K562 (cell line): ENCODE results near the gene MCM6. TPM values are rescaled to one million over a fixed set of nuclear protein-coding genes. Genes with fewer than 3 reads are reported as not detected.

Experiments used
- ATAC-seq: fragments of 200-7000 bp; cut with Tn5 transposase; 3 replicates; pipeline ENCODE4 v1.9.1; 2020; ENCODE audit warnings: moderate library complexity
- BruUV-seq: library from RNA; stranded (reverse); fragments of 400-500 nt; replicated peaks from 2 replicates; lab custom pipeline; 2021; lab: Mats Ljungman, UMichigan
- CTCF ChIA-PET: fragments of 300-600 bp; formaldehyde crosslinking; extraction: SDS; loops from one replicate; lab custom pipeline; 2021; ENCODE audit warnings: low intra/inter-chr PET ratio; lab: Yijun Ruan, JAX
- POLR2A ChIA-PET: fragments of 300-600, 350-650 bp; sonication (Branson Sonifier 250); formaldehyde crosslinking; extraction: SDS; loops from one replicate; lab custom pipeline; 2021; ENCODE audit warnings: antibody characterized with exemption, inconsistent platforms; lab: Yijun Ruan, JAX
- DNase-seq, 4 experiments: peaks; one replicate each; pipeline versions ENCODE4 v3.0.0 to v3.0.0-alpha.2; 2011 to 2018; ENCODE audit warnings: low spot score in 3 of 4, mixed read lengths in 3 of 4; ENCODE audit errors: extremely low read depth in 1 of 4
- FAIRE-seq: peaks from 2 replicates; lab custom pipeline; 2011; peaks lifted over from hg19 to GRCh38; lab: Jason Lieb, UNC
- H2AFZ ChIP-seq: 2 replicates; pipeline ENCODE4 v1.6.0; 2011; ENCODE audit warnings: low read depth, low read length, control low read depth, inconsistent platforms
- H3K27ac ChIP-seq: fragments of 200-600 bp; 3 replicates; pipeline ENCODE4 v1.8.0; 2011; ENCODE audit warnings: low read depth, mild to moderate bottlenecking, control low read depth, inconsistent platforms, low read length, moderate library complexity, mixed read lengths; ENCODE audit errors: extremely low read depth
- H3K27me3 ChIP-seq, 2 experiments: fragments of 300-600 bp in 1 of 2; 2 replicates in 1 of 2; 3 replicates in 1 of 2; pipeline versions ENCODE4 v1.6.0 to v1.8.0; 2011; ENCODE audit warnings: inconsistent platforms in 2 of 2, low read length in 2 of 2, mild to moderate bottlenecking in 1 of 2, mixed read lengths in 1 of 2, moderate library complexity in 1 of 2; ENCODE audit not compliant: control insufficient read depth in 2 of 2, insufficient read depth in 2 of 2
- H3K36me3 ChIP-seq: fragments of 300-600 bp; 3 replicates; pipeline ENCODE4 v1.8.0; 2011; ENCODE audit warnings: mild to moderate bottlenecking, low read length, inconsistent platforms; ENCODE audit not compliant: control insufficient read depth, insufficient read depth
- H3K4me1 ChIP-seq, 2 experiments: fragments of 200-600 bp in 1 of 2; replicated peaks in 1 of 2; 2 replicates in 1 of 2; 3 replicates in 1 of 2; pipeline versions ENCODE4 v1.5.1 to v1.8.0; 2011; ENCODE audit warnings: inconsistent platforms in 2 of 2, low read length in 2 of 2, mild to moderate bottlenecking in 1 of 2, mixed read lengths in 1 of 2, moderate library complexity in 1 of 2; ENCODE audit not compliant: control insufficient read depth in 2 of 2, insufficient read depth in 2 of 2
- H3K4me2 ChIP-seq: 2 replicates; pipeline ENCODE4 v1.6.1; 2011; ENCODE audit warnings: low read length, control low read depth, inconsistent platforms, mixed read lengths; ENCODE audit not compliant: insufficient read depth
- H3K4me3 ChIP-seq: fragments of 200-600 bp; sonication (generic), shearing (Covaris generic); 2 replicates; pipeline ENCODE4 v1.5.1; 2016; ENCODE audit warnings: control low read depth, inconsistent platforms
- H3K79me2 ChIP-seq: fragments of 200-600 bp; 3 replicates; pipeline ENCODE4 v1.8.0; 2011; ENCODE audit warnings: low read length, inconsistent platforms; ENCODE audit not compliant: control insufficient read depth, insufficient read depth
- H3K9ac ChIP-seq, 2 experiments: 2 replicates each; pipeline versions ENCODE4 v1.6.0 to v1.6.1; 2011; ENCODE audit warnings: low read depth in 2 of 2, low read length in 2 of 2, control low read depth in 1 of 2, inconsistent platforms in 1 of 2, mild to moderate bottlenecking in 1 of 2, mixed read lengths in 1 of 2; ENCODE audit not compliant: insufficient read depth in 1 of 2
- H3K9me1 ChIP-seq: one replicate; pipeline ENCODE4 v1.6.0; 2011; ENCODE audit warnings: inconsistent platforms, mild to moderate bottlenecking, low read length, moderate library complexity; ENCODE audit not compliant: control insufficient read depth, insufficient read depth
- H3K9me3 ChIP-seq: replicated peaks from 2 replicates; pipeline ENCODE4 v1.5.1; 2011; ENCODE audit warnings: low read depth, low read length, inconsistent platforms; ENCODE audit not compliant: control insufficient read depth, insufficient read depth
- H4K20me1 ChIP-seq: replicated peaks from 2 replicates; pipeline ENCODE4 v1.6.1; 2011; ENCODE audit warnings: low read length, inconsistent platforms, mixed read lengths; ENCODE audit not compliant: control insufficient read depth, insufficient read depth
- BMI1 ChIP-seq: fragments of 150-350 bp; IDR thresholded peaks from 2 replicates; pipeline ENCODE4 v1.6.1; 2014; ENCODE audit warnings: low read length
- CBX2 ChIP-seq: fragments of 200-600 bp; sonication (generic); IDR thresholded peaks from one replicate; pipeline ENCODE4 v1.6.1; 2012; ENCODE audit warnings: mild to moderate bottlenecking, low read length, inconsistent platforms; ENCODE audit not compliant: insufficient read depth, poor library complexity, severe bottlenecking
- HDAC2 ChIP-seq: fragments of 450-650 bp; IDR thresholded peaks from 2 replicates; pipeline ENCODE4 v1.6.1; 2016; ENCODE audit warnings: mild to moderate bottlenecking
- IRF9 ChIP-seq: fragments of 450-650 bp; IDR thresholded peaks from 2 replicates; pipeline ENCODE4 v1.6.1; 2016; ENCODE audit warnings: missing biosample characterization, missing genetic modification characterization
- KDM5B ChIP-seq: fragments of 200-600 bp; sonication (generic); IDR thresholded peaks from 2 replicates; pipeline ENCODE4 v1.6.1; 2012; ENCODE audit warnings: low read depth, mild to moderate bottlenecking, moderate library complexity, low read length, control low read depth, inconsistent platforms; ENCODE audit not compliant: insufficient replicate concordance
- MTA1 ChIP-seq: fragments of 450-650 bp; IDR thresholded peaks from 2 replicates; pipeline ENCODE4 v1.6.1; 2017; ENCODE audit warnings: borderline replicate concordance
- PREB ChIP-seq: sonication (generic); formaldehyde crosslinking; IDR thresholded peaks from 2 replicates; pipeline ENCODE4 v1.8.1; 2023; ENCODE audit warnings: mild to moderate bottlenecking, missing genetic modification reagents
- STAT5A ChIP-seq: IDR thresholded peaks from 2 replicates; pipeline ENCODE4 v1.6.1; 2012; ENCODE audit warnings: low read length, inconsistent platforms, borderline replicate concordance
- STAT6 ChIP-seq: sonication (generic); formaldehyde crosslinking; IDR thresholded peaks from 2 replicates; pipeline ENCODE4 v1.8.1; 2023; ENCODE audit warnings: mild to moderate bottlenecking, missing genetic modification reagents
- USF2 ChIP-seq: sonication (generic); formaldehyde crosslinking; IDR thresholded peaks from 2 replicates; pipeline ENCODE4 v1.5.0; 2020; ENCODE audit warnings: missing genetic modification reagents
- VEZF1 ChIP-seq: fragments of 200-800 bp; sonication (Bioruptor generic); IDR thresholded peaks from 2 replicates; pipeline ENCODE4 v1.6.1; 2017; ENCODE audit warnings: missing genetic modification characterization, missing compliant biosample characterization
- ZBTB1 ChIP-seq: sonication (generic); formaldehyde crosslinking; IDR thresholded peaks from 2 replicates; pipeline ENCODE4 v1.8.1; 2023; ENCODE audit warnings: missing genetic modification reagents, low read depth, mild to moderate bottlenecking, borderline replicate concordance
- ZNF232 ChIP-seq: sonication (generic); formaldehyde crosslinking; IDR thresholded peaks from 2 replicates; pipeline ENCODE4 v1.8.0; 2022; ENCODE audit warnings: mild to moderate bottlenecking, missing genetic modification reagents
- ZNF280B ChIP-seq: fragments of 250-450 bp; sonication (Bioruptor Pico); IDR thresholded peaks from 2 replicates; pipeline ENCODE4 v1.5.1; 2021; ENCODE audit warnings: mild to moderate bottlenecking
- WGBS: fragments of 100-300 bp; shearing (Covaris generic); methylation state at CpG from one replicate; pipeline ENCODE4 v1.1.6; 2016; ENCODE audit warnings: low coverage, mixed read lengths; ENCODE audit not compliant: insufficient coverage; ENCODE audit errors: missing lambda C conversion rate; 5-methylcytosine and 5-hydroxymethylcytosine counted together
- in situ Hi-C: fragments of 300-500 bp; cut with MboI; formaldehyde crosslinking; loops from 4 replicates; pipeline ENCODE4 v1.15.0; 2018; ENCODE audit warnings: inconsistent platforms, mixed read lengths
- intact Hi-C: fragments of 100-400 bp; cut with micrococcal nuclease; formaldehyde crosslinking; loops from 2 replicates; pipeline ENCODE4 v1.14.2; 2022
- polyA plus RNA-seq, 8 experiments: library from polyadenylated mRNA; depleted of rRNA in 4 of 8; stranded (reverse) in 5 of 8; unstranded in 3 of 8; fragments of >200 nt; fragmentation: Nextera tagmentation in 2 of 8; fragmentation: Illumina TruSeq in 1 of 8; extraction: Ambion mirVana in 2 of 8; extraction: Trizol in 1 of 8; gene quantifications; 2 replicates each; pipeline versions ENCODE4 v1.2.1 to v1.2.3, GENCODE V29; 2011 to 2014; ENCODE audit warnings: inconsistent platforms in 1 of 8, missing spikeins in 1 of 8
- total RNA-seq, 7 experiments: library from RNA; depleted of rRNA in 6 of 7; stranded (reverse); fragments of >200 nt in 6 of 7; fragmentation: Illumina TruSeq in 2 of 7; extraction: Trizol in 2 of 7; gene quantifications; 2 replicates each; pipeline versions ENCODE4 v1.2.1 to v1.2.3, GENCODE V29; 2011 to 2021; ENCODE audit warnings: low replicate concordance in 1 of 7

Gene MCM6
- total and polyA plus RNA-seq, 9 of the 15 experiments (the other 6 are each of a cell fraction or from before 2014, with no cell fraction given) = 42.6 to 133 (median 82.4) TPM

- H3K4me3 ChIP-seq = no peak overlapping the region
- no peaks in the 10 kb centered on the region for H4K20me1 ChIP-seq
- H3K36me3 ChIP-seq = peaks cover 91% of the 10 kb centered on the region
- ChIA-PET CTCF (no interaction called here), POLR2A (no interaction called here)
- H3K27ac ChIP-seq = no peak overlapping the region
- H3K4me1 ChIP-seq = no peaks in the 10 kb centered on the region
- intact Hi-C loops = no loop called here
- FAIRE-seq (no peak), DNase-seq (no peak), ATAC-seq (no peak)
- H3K9me1 ChIP-seq = no peaks in the 10 kb centered on the region
- no peaks in the 10 kb centered on the region for H3K9me3 ChIP-seq
- H2AFZ ChIP-seq = no peak overlapping the region
- no TSS peak for BruUV-seq
- H3K27me3 ChIP-seq = no peaks in the 10 kb centered on the region
- no peaks in the 10 kb centered on the region for H3K79me2 ChIP-seq
- H3K9ac ChIP-seq = no peak overlapping the region
- no peak overlapping the region for H3K4me2 ChIP-seq
- 96% methylated on average over 5 of the region's 5 CpGs for WGBS
- in situ Hi-C loops = no loop called here
- no peak for TF ChIP-seq STAT5A
- no peak for TF ChIP-seq MTA1
- no peak for TF ChIP-seq BMI1
- TF ChIP-seq KDM5B = no peak
- no peak for TF ChIP-seq ZNF232 (CRISPR knock-in tag)
- no peak for TF ChIP-seq USF2 (CRISPR knock-in tag)
- TF ChIP-seq HDAC2 = no peak
- TF ChIP-seq CBX2 = no peak
- TF ChIP-seq ZNF280B (CRISPR knock-in tag) = no peak
- no peak for TF ChIP-seq PREB (CRISPR knock-in tag)
- no peak for TF ChIP-seq VEZF1
- TF ChIP-seq IRF9 = no peak
- TF ChIP-seq STAT6 (CRISPR knock-in tag) = no peak
- no peak for TF ChIP-seq ZBTB1 (CRISPR knock-in tag)
These were observed 30.2 kb downstream of the MCM6 start for GRCh38 chr2:135845997-135846396.
